ENCODE measurements around the gene BORCS5. TPM values are rescaled to one million over a fixed set of nuclear protein-coding genes. Genes with fewer than 3 reads are reported as not detected.

Gene BORCS5
- total and polyA plus RNA-seq, 2 of the 4 experiments (the other 2 are of a cell fraction), result 14.4 to 18.3 TPM

DNA sequence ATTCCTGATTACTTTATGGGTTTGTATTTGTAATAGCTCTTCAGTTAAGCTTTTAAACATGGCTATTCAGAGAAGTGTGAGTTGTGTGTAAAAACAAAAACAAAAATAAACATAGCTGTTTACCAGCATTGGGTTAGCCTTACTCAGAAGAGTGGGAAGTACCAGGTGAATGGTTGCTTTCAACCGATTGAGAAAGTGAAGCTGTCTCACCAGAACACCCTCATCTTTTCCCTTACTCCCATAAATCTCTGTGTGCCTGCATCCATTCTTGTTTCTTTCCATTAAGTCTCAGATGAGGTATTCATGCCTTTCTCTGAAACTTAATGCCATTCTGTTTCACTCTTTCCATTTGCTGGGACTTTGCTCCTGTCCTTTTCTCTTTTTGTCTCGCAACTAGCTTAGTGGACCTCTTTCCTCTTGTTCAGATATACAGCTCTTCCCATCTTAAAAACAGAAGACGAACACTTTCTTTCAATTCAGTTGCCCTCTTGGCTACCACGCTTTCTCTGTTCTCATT lies 10.7 kb downstream of the BORCS5 start:
- intact Hi-C loops (cut with micrococcal nuclease), result no loop called here
- H2AK9ac ChIP-seq (replicated peaks; ENCODE audit: low read depth, low read length, poor library complexity), result no peak overlapping the region
- BruUV-seq (replicated peaks), result no TSS peak

More for the DNA sequence above, 10.7 kb downstream of the BORCS5 start:
- ATAC-seq (ENCODE audit: low read depth), result no peak
- no peak overlapping the region for H3K4me2 ChIP-seq (ENCODE audit: low read depth, low read length)
- no peak overlapping the region for H4K91ac ChIP-seq (ENCODE audit: insufficient read depth, low read depth, low read length)
- no peak overlapping the region for H2BK20ac ChIP-seq (ENCODE audit: low read depth, low read length)
- H3K14ac ChIP-seq (replicated peaks; ENCODE audit: low read depth, low read length), result no peak overlapping the region
- H2AK5ac ChIP-seq (ENCODE audit: low read depth, low read length), result no peak overlapping the region
- ChIA-PET POLR2A (ENCODE audit: unreplicated experiment) (no interaction called here), CTCF (interaction anchor here (0.5 to 1.3 kb wide), 2 partner anchors 18 to 202 kb away, joined by 4 read pairs; partner anchors contain the start of gene MANSC1)
- H3K4me1 ChIP-seq (ENCODE audit: control insufficient read depth, insufficient read depth, low read length), result peaks cover 8% of the 10 kb centered on the region
- H3K23ac ChIP-seq (ENCODE audit: low read depth, low read length), result no peak overlapping the region
- dilution Hi-C loops (cut with HindIII; ENCODE audit: low sequenced_read_pairs, unreplicated experiment), result no loop called here
- H3K79me1 ChIP-seq (ENCODE audit: low read depth in 1 of 2, low read length in 2 of 2), result peaks cover 7 to 9% of the 10 kb centered on the region in 2 experiments; a peak in 2 of 4 replicates
- H3K4ac ChIP-seq (ENCODE audit: low read depth, low read length), result no peak overlapping the region
- H2BK120ac ChIP-seq (ENCODE audit: low read depth, low read length), result no peak overlapping the region
- H3K36me3 ChIP-seq (ENCODE audit: control insufficient read depth, insufficient read depth, low read length), result peaks cover 4% of the 10 kb centered on the region
- H3K56ac ChIP-seq (ENCODE audit: extremely low read depth, insufficient read depth, low read length), result no peak overlapping the region
- H4K5ac ChIP-seq (ENCODE audit: low read depth, low read length), result no peak overlapping the region
- WGBS, 2 experiments (ENCODE audit: extremely low coverage in 2 of 2, insufficient read length in 1 of 2), result 86% methylated on average over 2 of the region's 4 CpGs; no CpG with 5 or more reads in 1 of the 2 experiments
- H3K27ac ChIP-seq (ENCODE audit: insufficient read depth, low read length), result no peak overlapping the region
- in situ Hi-C loops (cut with MboI; ENCODE audit: low sequenced_read_pairs), result no loop called here
- no peak overlapping the region; the same call in 1 of the 2 replicates for H3K18ac ChIP-seq (ENCODE audit: low read depth, low read length)
- DNase-seq, result no peak
- no peak overlapping the region for H2BK15ac ChIP-seq (ENCODE audit: low read depth, low read length)
- no peaks in the 10 kb centered on the region for H3K9me3 ChIP-seq (ENCODE audit: control insufficient read depth, insufficient read depth, low read length)
- H2AFZ ChIP-seq (replicated peaks; ENCODE audit: low read length, poor library complexity), result no peak overlapping the region
- no peaks in the 10 kb centered on the region; the same call in 1 of the 2 replicates for H3K9me1 ChIP-seq (ENCODE audit: insufficient read depth, low read length)
- no peak overlapping the region for H3K4me3 ChIP-seq (ENCODE audit: insufficient read depth, low read depth, low read length)
- H4K20me1 ChIP-seq (ENCODE audit: insufficient read depth, low read length), result no peaks in the 10 kb centered on the region
- no peaks in the 10 kb centered on the region for H3K27me3 ChIP-seq (ENCODE audit: control insufficient read depth, insufficient read depth, low read length)
- H2BK5ac ChIP-seq (ENCODE audit: low read depth, low read length, poor library complexity, severe bottlenecking), result no peak overlapping the region
- TF ChIP-seq BHLHE40 (IDR thresholded peaks at IDR 0.05; ENCODE audit: low read depth, low read length) (no peak), RCOR1 (IDR thresholded peaks at IDR 0.05; ENCODE audit: insufficient replicate concordance, low read length) (no peak), MAZ (IDR thresholded peaks at IDR 0.05; ENCODE audit: borderline replicate concordance, low read depth, low read length) (no peak), POLR2A (IDR thresholded peaks at IDR 0.05; ENCODE audit: low read depth, low read length) (no peak), FOS (IDR thresholded peaks at IDR 0.05; ENCODE audit: low read depth, low read length) (no peak), CHD1 (IDR thresholded peaks at IDR 0.05; ENCODE audit: low read depth, low read length) (no peak)
- TF ChIP-seq, protein P1, sequence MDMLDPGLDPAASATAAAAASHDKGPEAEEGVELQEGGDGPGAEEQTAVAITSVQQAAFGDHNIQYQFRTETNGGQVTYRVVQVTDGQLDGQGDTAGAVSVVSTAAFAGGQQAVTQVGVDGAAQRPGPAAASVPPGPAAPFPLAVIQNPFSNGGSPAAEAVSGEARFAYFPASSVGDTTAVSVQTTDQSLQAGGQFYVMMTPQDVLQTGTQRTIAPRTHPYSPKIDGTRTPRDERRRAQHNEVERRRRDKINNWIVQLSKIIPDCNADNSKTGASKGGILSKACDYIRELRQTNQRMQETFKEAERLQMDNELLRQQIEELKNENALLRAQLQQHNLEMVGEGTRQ (IDR thresholded peaks at IDR 0.05; ENCODE audit: low read depth, low read length), result no peak
- H3K9ac ChIP-seq (ENCODE audit: low read depth, low read length), result no peak overlapping the region
- H4K8ac ChIP-seq (ENCODE audit: low read depth in 2 of 2, low read length in 2 of 2), result no peak overlapping the region

Data from IMR-90 (cell line).